Measurements from ENCODE around the gene IL17C.

GRCh38 chr16:88599825-88600538 lies 38.4 kb upstream of the IL17C start:
- TF ChIP-seq CTCF (IDR thresholded peaks at IDR 0.05; ENCODE audit: poor library complexity): no peak
- TF ChIP-seq EZH2phosphoT487 (IDR thresholded peaks at IDR 0.05; ENCODE audit: low read depth, severe bottlenecking, unreplicated experiment): no peak
- TF ChIP-seq EZH2 (IDR thresholded peaks at IDR 0.05; ENCODE audit: borderline replicate concordance): no peak
